Kidney (tissue), 14 donors: ENCODE data around the gene USP5. TPM values are rescaled to one million over a fixed set of nuclear protein-coding genes. Genes with fewer than 3 reads are reported as not detected.

Experiments used
- DNase-seq, 5 donors: peaks; one replicate each; pipeline ENCODE4 v3.0.0-alpha.2; 2013 to 2020
- FAIRE-seq: peaks from 2 replicates; lab custom pipeline; 2012; peaks lifted over from hg19 to GRCh38; lab: Jason Lieb, UNC
- H3K27ac ChIP-seq, 2 donors: one replicate each; pipeline ENCODE4 v1.7.0; 2013; ENCODE audit warnings: low read depth in 2 of 2, low read length in 2 of 2, inconsistent platforms in 1 of 2
- H3K27me3 ChIP-seq: one replicate; pipeline ENCODE4 v1.7.1; 2013; ENCODE audit warnings: low read length, inconsistent platforms; ENCODE audit not compliant: control insufficient read depth, insufficient read depth
- H3K36me3 ChIP-seq, 3 donors: one replicate each; pipeline versions ENCODE4 v1.7.0 to v1.7.1; 2013; ENCODE audit warnings: low read length in 3 of 3, control low read depth in 1 of 3, inconsistent platforms in 1 of 3; ENCODE audit not compliant: insufficient read depth in 3 of 3, control insufficient read depth in 2 of 3
- H3K4me1 ChIP-seq, 3 donors: one replicate each; pipeline versions ENCODE4 v1.7.0 to v1.7.1; 2013; ENCODE audit warnings: low read length in 3 of 3, inconsistent platforms in 1 of 3, low read depth in 1 of 3; ENCODE audit not compliant: control insufficient read depth in 2 of 3, insufficient read depth in 2 of 3
- H3K4me3 ChIP-seq, 3 donors: one replicate each; pipeline versions ENCODE4 v1.7.0 to v1.8.1; 2013; ENCODE audit warnings: low read length in 3 of 3, control low read depth in 1 of 3, inconsistent platforms in 1 of 3
- H3K9ac ChIP-seq, 3 donors: one replicate each; pipeline versions ENCODE4 v1.7.0 to v1.7.1; 2013; ENCODE audit warnings: low read length in 3 of 3, control low read depth in 1 of 3, inconsistent platforms in 1 of 3
- H3K9me3 ChIP-seq, 3 donors: one replicate each; pipeline versions ENCODE4 v1.7.0 to v1.7.1; 2013; ENCODE audit warnings: low read length in 3 of 3, control low read depth in 1 of 3, inconsistent platforms in 1 of 3; ENCODE audit not compliant: control insufficient read depth in 2 of 3, insufficient read depth in 1 of 3
- intact Hi-C: fragments of 100-400 bp; cut with DNase I; formaldehyde crosslinking; loops from one replicate; pipeline ENCODE4 v1.11.1; 2022
- polyA plus RNA-seq: library from polyadenylated mRNA; stranded (reverse); fragments of 350-450 nt; fragmentation: Illumina TruSeq; extraction: RNeasy Lipid Tissue Mini Kit (QIAGEN cat#74804); gene quantifications from one replicate; pipeline ENCODE4 v1.2.3, GENCODE V29; 2014; ENCODE audit warnings: low read depth, low replicate concordance; ENCODE audit not compliant: insufficient read depth
- total RNA-seq: library from RNA; stranded (reverse); fragmentation: NEBNext Ultra II Directional; extraction: Animal tissue kit (Norgen Biotek cat#: 25700); gene quantifications from one replicate; pipeline ENCODE4 v1.2.1, GENCODE V29; 2021
- TF ChIP-seq, protein P1 (sequence below): IDR thresholded peaks from 3 replicates; pipeline ENCODE4 v1.5.1; 2012; ENCODE audit warnings: mild to moderate bottlenecking, moderate library complexity, borderline replicate concordance; ENCODE audit not compliant: insufficient read depth; ENCODE audit errors: extremely low read depth
- donor health status: control.
- donor health status: control.
- donor health status: control.
- donor health status: control.
- donor health status: control.
- donor health status: DM: yes; HTN: yes; CAD: no.
- donor health status: Normal renal cell carcinoma (clear cell type).

Gene USP5
- total and polyA plus RNA-seq, 2 donors from 2014 or later: 52.3 to 75.5 TPM

DNA sequence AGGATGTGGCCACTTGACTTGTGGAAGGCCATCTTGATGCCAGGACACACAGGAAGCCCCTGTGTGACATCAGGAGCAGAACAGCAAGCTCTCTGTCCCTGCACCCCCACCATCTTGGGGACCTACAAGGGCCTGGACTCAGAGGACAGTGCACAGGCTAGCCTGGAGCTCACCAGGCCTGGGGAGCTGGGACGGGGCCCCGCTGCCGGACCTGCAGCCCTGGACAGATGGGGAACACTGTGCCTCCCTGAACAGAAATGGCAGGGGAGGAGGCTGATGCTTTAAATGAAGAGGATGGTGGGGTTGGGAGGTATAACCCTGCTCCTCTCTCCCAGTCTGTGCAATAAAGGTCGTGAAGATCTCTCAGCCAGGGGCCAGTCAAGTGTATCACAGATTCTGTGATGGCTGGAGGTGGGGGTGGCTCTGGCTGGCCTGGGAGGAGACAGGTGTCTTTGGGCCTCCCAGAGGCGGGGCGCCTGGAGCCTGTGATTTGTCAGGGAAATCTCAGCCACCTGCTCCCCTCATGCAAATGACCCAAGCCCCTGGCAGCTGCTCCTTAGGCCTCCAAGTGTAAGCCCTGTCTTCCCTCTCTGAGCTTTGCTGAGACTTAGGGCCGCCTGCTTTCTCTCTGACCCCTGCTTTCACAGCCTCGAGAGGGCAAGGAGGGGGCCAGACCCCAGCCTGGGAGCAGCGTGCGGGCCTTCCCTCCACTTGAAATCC lies 12.3 kb upstream of the USP5 start:
- Histone ChIP-seq H3K36me3 (peaks cover 0 to 9% (median 0%) of the 10 kb centered on the region in 3 donors), H3K9me3 (no peaks in the 10 kb centered on the region), H3K4me3 (no peak overlapping the region), H3K4me1 (no peaks in the 10 kb centered on the region), H3K9ac (no peak overlapping the region), H3K27me3 (no peaks in the 10 kb centered on the region), H3K27ac (no peak overlapping the region)
- intact Hi-C loops: no loop called here
- FAIRE-seq (no peak), DNase-seq (no peak)
- TF ChIP-seq, protein P1, sequence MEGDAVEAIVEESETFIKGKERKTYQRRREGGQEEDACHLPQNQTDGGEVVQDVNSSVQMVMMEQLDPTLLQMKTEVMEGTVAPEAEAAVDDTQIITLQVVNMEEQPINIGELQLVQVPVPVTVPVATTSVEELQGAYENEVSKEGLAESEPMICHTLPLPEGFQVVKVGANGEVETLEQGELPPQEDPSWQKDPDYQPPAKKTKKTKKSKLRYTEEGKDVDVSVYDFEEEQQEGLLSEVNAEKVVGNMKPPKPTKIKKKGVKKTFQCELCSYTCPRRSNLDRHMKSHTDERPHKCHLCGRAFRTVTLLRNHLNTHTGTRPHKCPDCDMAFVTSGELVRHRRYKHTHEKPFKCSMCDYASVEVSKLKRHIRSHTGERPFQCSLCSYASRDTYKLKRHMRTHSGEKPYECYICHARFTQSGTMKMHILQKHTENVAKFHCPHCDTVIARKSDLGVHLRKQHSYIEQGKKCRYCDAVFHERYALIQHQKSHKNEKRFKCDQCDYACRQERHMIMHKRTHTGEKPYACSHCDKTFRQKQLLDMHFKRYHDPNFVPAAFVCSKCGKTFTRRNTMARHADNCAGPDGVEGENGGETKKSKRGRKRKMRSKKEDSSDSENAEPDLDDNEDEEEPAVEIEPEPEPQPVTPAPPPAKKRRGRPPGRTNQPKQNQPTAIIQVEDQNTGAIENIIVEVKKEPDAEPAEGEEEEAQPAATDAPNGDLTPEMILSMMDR: no peak

GRCh38 chr12:6840330-6840729 lies 11.6 kb upstream of the USP5 start:
- H3K9ac ChIP-seq: no peak overlapping the region
- H3K4me1 ChIP-seq: no peaks in the 10 kb centered on the region
- H3K36me3 ChIP-seq: peaks cover 0 to 9% (median 0%) of the 10 kb centered on the region in 3 donors
- intact Hi-C loops: no loop called here
- TF ChIP-seq, protein P1: no peak
- FAIRE-seq: no peak
- H3K4me3 ChIP-seq: no peak overlapping the region
- H3K9me3 ChIP-seq: no peaks in the 10 kb centered on the region
- DNase-seq: no peak
- no peak overlapping the region for H3K27ac ChIP-seq
- H3K27me3 ChIP-seq: no peaks in the 10 kb centered on the region

DNA sequence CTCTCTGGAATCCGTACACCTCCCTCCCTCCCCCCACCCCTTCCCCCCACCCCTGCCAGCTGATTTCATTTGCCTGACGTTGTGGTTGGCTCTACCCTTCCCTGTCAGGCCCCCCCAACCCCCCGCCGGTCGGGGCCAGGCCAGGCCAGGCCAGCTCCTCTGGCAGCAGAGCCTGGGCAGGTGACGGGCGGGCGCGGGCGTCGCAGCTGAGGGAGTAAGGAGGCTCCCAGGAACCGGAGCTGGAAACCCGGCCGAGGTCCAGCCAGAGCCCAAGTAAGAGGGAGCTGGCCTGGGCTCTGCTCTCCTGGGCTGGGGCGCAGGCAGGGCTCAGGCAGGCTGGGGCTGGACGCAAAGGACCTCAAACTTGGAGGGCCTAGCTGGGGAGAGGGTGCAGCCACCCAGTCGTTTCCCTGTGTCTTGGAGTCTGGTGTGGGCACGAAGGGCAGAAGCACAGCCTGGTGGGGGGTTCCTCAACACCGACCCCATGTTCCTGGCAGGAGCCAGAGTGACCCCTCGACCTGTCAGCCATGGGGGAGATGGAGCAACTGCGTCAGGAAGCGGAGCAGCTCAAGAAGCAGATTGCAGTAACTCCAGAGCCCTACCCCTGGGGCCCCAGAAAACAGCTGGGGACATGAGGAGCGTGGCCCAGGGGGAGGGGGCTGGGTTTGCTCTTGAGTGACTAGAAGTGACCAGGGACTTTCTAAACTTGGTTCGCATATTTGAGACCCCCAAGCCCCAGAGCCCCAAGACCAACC lies 11.0 kb upstream of the USP5 start, which contains the start of gene GNB3:
Gene GNB3, plus strand, starts transcription at position 165 of the 755 bp plus-strand sequence. Its CDS starts 363 bp downstream, at position 528.
- Histone ChIP-seq H3K36me3 (peaks cover 0 to 9% (median 0%) of the 10 kb centered on the region in 3 donors), H3K9ac (no peak within 1 kb of the TSS), H3K4me3 (no peak within 1 kb of the TSS), H3K4me1 (no peaks in the 10 kb centered on the region), H3K27ac (no peak within 1 kb of the TSS), H3K9me3 (no peaks in the 10 kb centered on the region), H3K27me3 (no peaks in the 10 kb centered on the region)
- intact Hi-C loops: no loop called here
- FAIRE-seq: no peak
- TF ChIP-seq, protein P1: no peak
- DNase-seq: peak in 2 of 5 donors; percentile 51 to 80
